ENCODE measurements around the gene TIRAP.

The TIRAP gene

DNA sequence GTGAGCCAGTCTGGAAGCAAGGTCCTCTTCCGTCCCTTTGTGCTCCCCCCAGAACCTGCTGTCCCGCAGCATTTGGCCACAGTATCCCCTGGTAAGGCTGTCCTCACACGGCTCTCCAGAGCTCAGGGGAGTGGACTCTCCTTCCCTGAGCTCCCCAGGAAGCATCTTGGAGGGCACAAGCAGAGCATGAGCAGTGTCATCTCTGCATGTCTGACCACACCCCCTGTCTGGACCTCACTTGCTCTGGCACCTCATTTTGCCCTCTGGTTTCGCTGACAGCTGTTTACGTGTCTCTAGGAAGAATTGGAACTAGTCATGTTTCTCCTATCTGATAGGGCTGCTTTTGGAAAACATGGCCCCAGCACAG, 36.5 kb downstream of the TIRAP start:
- no peaks in the 10 kb centered on the region for H3K9me3 ChIP-seq (ENCODE audit: control insufficient read depth, insufficient read depth, low read length)
- H3K4me1 ChIP-seq (ENCODE audit: insufficient read depth, low read length) = no peaks in the 10 kb centered on the region
- no peak overlapping the region for H3K9ac ChIP-seq (ENCODE audit: low read depth, low read length)
- no peaks in the 10 kb centered on the region for H3K36me3 ChIP-seq (ENCODE audit: insufficient read depth, low read length)

GRCh38 chr11:126322996-126323395, 40.1 kb downstream of the TIRAP start:
- no peaks in the 10 kb centered on the region for H3K36me3 ChIP-seq (ENCODE audit: insufficient read depth, low read length)
- H3K9me3 ChIP-seq (ENCODE audit: control insufficient read depth, insufficient read depth, low read length) = no peaks in the 10 kb centered on the region
- no peaks in the 10 kb centered on the region for H3K4me1 ChIP-seq (ENCODE audit: insufficient read depth, low read length)
- no peak overlapping the region for H3K9ac ChIP-seq (ENCODE audit: low read depth, low read length)

GRCh38 chr11:126327281-126328000, 44.5 kb downstream of the TIRAP start:
- H3K36me3 ChIP-seq (ENCODE audit: insufficient read depth, low read length) = no peaks in the 10 kb centered on the region
- H3K9ac ChIP-seq (ENCODE audit: low read depth, low read length) = no peak overlapping the region
- H3K9me3 ChIP-seq (ENCODE audit: control insufficient read depth, insufficient read depth, low read length) = no peaks in the 10 kb centered on the region
- H3K4me1 ChIP-seq (ENCODE audit: insufficient read depth, low read length) = no peaks in the 10 kb centered on the region

DNA sequence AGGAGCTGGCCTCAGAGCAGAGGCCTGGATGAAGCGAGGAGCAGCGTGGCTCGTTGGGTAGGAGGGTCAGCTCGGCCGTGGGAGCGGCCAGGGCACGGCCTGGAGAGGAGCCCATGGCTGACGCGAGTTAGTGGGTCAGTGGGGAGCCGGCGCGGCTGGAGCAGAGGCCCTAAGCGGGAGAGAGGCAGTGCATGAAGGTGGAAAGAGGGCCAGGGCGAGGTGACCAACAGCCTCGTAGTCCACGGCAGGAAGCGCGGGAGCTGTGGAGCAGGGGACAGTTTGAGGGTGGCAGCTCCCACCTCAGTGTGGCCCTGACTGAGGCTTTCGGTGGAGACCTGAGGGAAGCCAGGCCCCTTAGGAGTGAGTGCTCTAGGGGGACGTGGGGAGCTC, 45.1 kb downstream of the TIRAP start:
- Histone ChIP-seq H3K36me3 (ENCODE audit: insufficient read depth, low read length) (no peaks in the 10 kb centered on the region), H3K9me3 (ENCODE audit: control insufficient read depth, insufficient read depth, low read length) (no peaks in the 10 kb centered on the region), H3K4me1 (ENCODE audit: insufficient read depth, low read length) (no peaks in the 10 kb centered on the region), H3K9ac (ENCODE audit: low read depth, low read length) (no peak overlapping the region)

GRCh38 chr11:126328444-126328843, 45.6 kb downstream of the TIRAP start:
- no peaks in the 10 kb centered on the region for H3K4me1 ChIP-seq (ENCODE audit: insufficient read depth, low read length)
- H3K9ac ChIP-seq (ENCODE audit: low read depth, low read length) = no peak overlapping the region
- no peaks in the 10 kb centered on the region for H3K9me3 ChIP-seq (ENCODE audit: control insufficient read depth, insufficient read depth, low read length)
- H3K36me3 ChIP-seq (ENCODE audit: insufficient read depth, low read length) = no peaks in the 10 kb centered on the region

DNA sequence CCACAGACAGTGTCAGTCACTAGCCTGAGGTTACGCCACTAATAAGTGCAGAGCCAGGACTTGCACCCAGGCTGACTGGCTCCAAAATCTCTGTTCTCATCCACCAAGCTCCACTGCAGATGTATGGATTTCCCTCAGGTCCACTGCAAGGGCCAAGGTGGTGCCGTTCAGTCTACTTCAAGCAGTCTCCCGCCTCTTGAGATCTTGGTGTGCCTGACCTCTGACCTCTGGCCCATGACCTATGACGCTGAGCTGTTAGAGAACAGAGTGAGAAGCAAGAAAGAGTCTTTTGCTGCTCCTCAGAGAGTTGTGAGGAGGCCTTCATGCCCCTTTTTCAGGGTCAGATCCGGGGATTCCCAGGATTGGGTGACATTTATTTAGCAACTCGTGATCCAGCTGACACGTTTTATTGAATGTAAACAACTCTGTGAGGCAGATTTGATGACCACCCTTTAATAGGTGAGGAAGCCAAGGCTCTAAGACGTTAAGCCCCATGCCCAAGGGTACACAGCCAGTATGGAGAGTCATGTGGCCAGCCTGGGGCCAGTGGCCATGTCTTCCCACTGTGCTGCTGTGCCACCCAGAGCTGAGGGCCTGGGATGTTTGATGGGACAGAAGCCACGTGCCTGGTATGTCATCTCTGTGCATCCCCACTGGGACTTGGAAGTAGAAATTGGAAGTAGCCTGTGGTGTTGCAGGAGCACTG, 46.2 kb downstream of the TIRAP start:
- no peaks in the 10 kb centered on the region for H3K4me1 ChIP-seq (ENCODE audit: insufficient read depth, low read length)
- H3K36me3 ChIP-seq (ENCODE audit: insufficient read depth, low read length) = no peaks in the 10 kb centered on the region
- H3K9me3 ChIP-seq (ENCODE audit: control insufficient read depth, insufficient read depth, low read length) = no peaks in the 10 kb centered on the region
- H3K9ac ChIP-seq (ENCODE audit: low read depth, low read length) = no peak overlapping the region

GRCh38 chr11:126329644-126330211, 46.8 kb downstream of the TIRAP start:
- Histone ChIP-seq H3K9ac (ENCODE audit: low read depth, low read length) (no peak overlapping the region), H3K36me3 (ENCODE audit: insufficient read depth, low read length) (no peaks in the 10 kb centered on the region), H3K4me1 (ENCODE audit: insufficient read depth, low read length) (no peaks in the 10 kb centered on the region), H3K9me3 (ENCODE audit: control insufficient read depth, insufficient read depth, low read length) (no peaks in the 10 kb centered on the region)

DNA sequence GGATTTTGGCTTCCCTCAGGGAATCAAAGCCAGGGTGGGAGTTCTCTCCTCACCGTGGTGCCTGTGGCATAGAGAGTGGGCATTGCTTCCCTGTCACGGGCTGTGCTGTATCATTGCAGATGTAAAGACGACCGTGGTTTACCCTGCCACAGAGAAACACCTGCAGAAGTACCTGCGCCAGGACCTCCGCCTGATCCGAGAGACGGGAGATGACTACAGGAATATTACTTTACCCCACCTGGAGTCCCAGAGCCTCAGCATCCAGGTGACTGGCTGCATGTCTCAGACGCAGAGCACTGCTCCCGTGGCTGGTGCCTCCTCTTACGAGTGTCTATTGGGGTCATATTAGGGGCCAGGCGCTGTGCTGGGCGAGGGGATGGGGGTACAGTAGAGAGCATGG, 48.4 kb downstream of the TIRAP start:
- no peaks in the 10 kb centered on the region for H3K9me3 ChIP-seq (ENCODE audit: control insufficient read depth, insufficient read depth, low read length)
- no peaks in the 10 kb centered on the region for H3K36me3 ChIP-seq (ENCODE audit: insufficient read depth, low read length)
- H3K4me1 ChIP-seq (ENCODE audit: insufficient read depth, low read length) = peaks cover 5% of the 10 kb centered on the region
- H3K9ac ChIP-seq (ENCODE audit: low read depth, low read length) = no peak overlapping the region

DNA sequence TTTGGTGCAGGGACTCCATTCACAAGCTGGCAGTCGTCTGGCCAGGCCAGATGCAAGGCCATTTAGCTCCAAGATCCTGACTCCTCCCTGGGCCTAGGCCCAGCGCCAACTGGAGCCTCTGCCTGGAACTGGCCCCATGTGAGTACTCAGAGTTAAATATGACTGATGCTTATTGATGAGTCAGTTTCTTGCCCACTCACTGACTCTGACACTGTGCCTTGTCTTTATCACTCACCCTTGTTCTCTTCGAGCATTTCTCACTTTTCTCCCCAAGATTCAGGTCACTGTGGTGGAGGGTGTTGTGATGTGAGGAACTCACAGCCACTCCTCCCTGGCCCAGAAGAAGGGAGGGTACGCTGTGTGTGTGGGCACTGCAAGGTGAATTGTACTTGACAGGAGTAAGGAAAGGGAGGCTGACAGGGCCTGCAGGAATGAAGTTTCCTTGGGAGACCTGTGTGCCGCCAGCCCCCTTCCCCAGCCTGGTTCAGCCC, 49.4 kb downstream of the TIRAP start:
- Histone ChIP-seq H3K4me1 (ENCODE audit: insufficient read depth, low read length) (peaks cover 10% of the 10 kb centered on the region), H3K9me3 (ENCODE audit: control insufficient read depth, insufficient read depth, low read length) (no peaks in the 10 kb centered on the region), H3K36me3 (ENCODE audit: insufficient read depth, low read length) (no peaks in the 10 kb centered on the region), H3K9ac (ENCODE audit: low read depth, low read length) (no peak overlapping the region)

DNA sequence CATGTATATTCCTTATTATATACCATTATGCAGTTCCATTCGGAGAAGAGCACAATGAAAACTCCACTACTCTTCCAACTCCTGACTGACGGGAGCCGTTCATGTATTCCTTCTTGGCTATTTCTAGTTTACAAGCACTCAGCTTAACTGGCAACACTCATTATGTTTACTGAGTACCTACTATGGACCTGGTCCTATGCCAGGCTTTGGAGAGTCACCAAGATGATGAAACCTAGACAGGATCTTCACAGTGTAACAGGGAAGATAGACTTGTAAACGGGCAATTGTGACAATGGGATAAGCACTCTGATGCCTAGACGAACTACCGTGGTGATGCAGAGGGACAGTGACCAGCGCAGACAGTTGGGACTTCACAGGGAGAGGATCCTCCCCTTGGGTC, 50.2 kb downstream of the TIRAP start:
- no peaks in the 10 kb centered on the region; the same call in 1 of the 2 replicates for H3K36me3 ChIP-seq (ENCODE audit: insufficient read depth, low read length)
- H3K4me1 ChIP-seq (ENCODE audit: insufficient read depth, low read length) = peaks cover 10% of the 10 kb centered on the region
- no peaks in the 10 kb centered on the region for H3K9me3 ChIP-seq (ENCODE audit: control insufficient read depth, insufficient read depth, low read length)
- H3K9ac ChIP-seq (ENCODE audit: low read depth, low read length) = no peak overlapping the region

- no peaks in the 10 kb centered on the region; the same call in 1 of the 2 replicates for H3K36me3 ChIP-seq (ENCODE audit: insufficient read depth, low read length)
- H3K9ac ChIP-seq (ENCODE audit: low read depth, low read length) = no peak overlapping the region
- H3K9me3 ChIP-seq (ENCODE audit: control insufficient read depth, insufficient read depth, low read length) = no peaks in the 10 kb centered on the region
- H3K4me1 ChIP-seq (ENCODE audit: insufficient read depth, low read length) = peaks cover 10% of the 10 kb centered on the region
These were observed 52.0 kb downstream of the TIRAP start for GRCh38 chr11:126334659-126335462.

DNA sequence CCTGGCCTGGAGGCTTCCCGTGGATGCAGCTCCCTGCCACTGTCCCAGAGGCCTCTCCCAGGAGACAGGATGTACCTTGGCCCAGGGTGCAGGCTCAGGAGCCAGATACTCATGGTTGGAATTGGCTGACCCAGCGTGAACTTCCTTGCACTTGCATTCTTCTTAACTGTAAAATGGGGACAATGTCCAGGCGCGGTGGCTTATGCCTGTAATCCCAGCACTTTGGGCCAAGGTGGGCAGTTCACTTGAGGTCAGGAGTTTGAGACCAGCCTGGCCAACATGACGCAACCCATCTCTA, 52.5 kb downstream of the TIRAP start:
- Histone ChIP-seq H3K9ac (ENCODE audit: low read depth, low read length) (no peak overlapping the region), H3K4me1 (ENCODE audit: insufficient read depth, low read length) (peaks cover 10% of the 10 kb centered on the region), H3K9me3 (ENCODE audit: control insufficient read depth, insufficient read depth, low read length) (no peaks in the 10 kb centered on the region), H3K36me3 (ENCODE audit: insufficient read depth, low read length) (no peaks in the 10 kb centered on the region; the same call in 1 of the 2 replicates)

DNA sequence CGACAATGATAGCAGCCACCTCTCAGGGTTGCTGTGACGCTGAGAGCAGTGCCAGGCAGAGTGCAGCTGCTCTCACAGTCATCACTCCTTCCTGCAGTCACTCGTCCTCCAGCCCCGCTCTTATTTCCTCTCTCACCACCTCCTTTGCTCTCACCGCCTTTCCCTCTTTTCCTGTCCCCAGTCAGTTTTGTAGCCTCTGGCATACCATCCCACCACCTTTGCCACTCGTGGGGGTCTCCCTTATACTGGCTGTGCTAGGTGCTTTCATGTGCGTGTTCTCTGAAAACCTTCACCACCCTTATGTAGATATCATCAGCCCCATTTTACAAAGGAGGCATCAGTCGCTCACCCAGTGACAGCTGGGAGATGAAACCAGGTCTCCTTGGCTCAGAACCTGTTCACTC, 53.2 kb downstream of the TIRAP start:
- no peak overlapping the region for H3K9ac ChIP-seq (ENCODE audit: low read depth, low read length)

DNA sequence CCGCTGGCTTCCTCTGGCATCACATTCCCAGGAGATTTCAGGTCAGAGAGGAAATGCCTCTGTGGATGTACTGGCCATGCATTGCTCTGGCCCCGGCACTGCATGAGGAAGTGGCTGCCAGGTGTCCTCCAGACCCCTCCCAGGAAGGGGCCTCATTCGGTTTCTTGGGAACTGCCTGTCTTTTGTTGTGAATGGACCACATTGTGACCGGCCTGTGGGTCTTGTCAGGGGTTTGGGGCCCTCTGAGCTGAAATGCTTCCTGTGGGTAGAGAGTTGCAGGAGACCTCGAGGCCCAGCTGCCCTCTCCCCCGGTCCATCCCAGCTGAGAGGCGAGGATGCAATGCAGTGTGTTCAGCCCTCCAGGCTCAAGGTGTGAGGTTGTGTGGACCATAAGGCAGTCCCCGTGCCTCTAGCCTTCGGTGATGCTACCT, 53.8 kb downstream of the TIRAP start:
- no peak overlapping the region for H3K9ac ChIP-seq (ENCODE audit: low read depth, low read length)
- H3K9me3 ChIP-seq (ENCODE audit: control insufficient read depth, insufficient read depth, low read length) = no peaks in the 10 kb centered on the region
- H3K36me3 ChIP-seq (ENCODE audit: insufficient read depth, low read length) = no peaks in the 10 kb centered on the region; the same call in 1 of the 2 replicates
- peaks cover 10% of the 10 kb centered on the region for H3K4me1 ChIP-seq (ENCODE audit: insufficient read depth, low read length)

More for the DNA sequence above, 53.2 kb downstream of the TIRAP start:
- Histone ChIP-seq H3K9me3 (ENCODE audit: control insufficient read depth, insufficient read depth, low read length) (no peaks in the 10 kb centered on the region), H3K36me3 (ENCODE audit: insufficient read depth, low read length) (no peaks in the 10 kb centered on the region; the same call in 1 of the 2 replicates), H3K4me1 (ENCODE audit: insufficient read depth, low read length) (peaks cover 10% of the 10 kb centered on the region)
